ENCODE data around the gene SNTG2. TPM values are rescaled to one million over a fixed set of nuclear protein-coding genes. Genes with fewer than 3 reads are reported as not detected.

SNTG2 gene
- total and polyA plus RNA-seq, 2 of the 13 experiments (the other 11 are each of a cell fraction or from before 2014, with no cell fraction given): not detected

DNA sequence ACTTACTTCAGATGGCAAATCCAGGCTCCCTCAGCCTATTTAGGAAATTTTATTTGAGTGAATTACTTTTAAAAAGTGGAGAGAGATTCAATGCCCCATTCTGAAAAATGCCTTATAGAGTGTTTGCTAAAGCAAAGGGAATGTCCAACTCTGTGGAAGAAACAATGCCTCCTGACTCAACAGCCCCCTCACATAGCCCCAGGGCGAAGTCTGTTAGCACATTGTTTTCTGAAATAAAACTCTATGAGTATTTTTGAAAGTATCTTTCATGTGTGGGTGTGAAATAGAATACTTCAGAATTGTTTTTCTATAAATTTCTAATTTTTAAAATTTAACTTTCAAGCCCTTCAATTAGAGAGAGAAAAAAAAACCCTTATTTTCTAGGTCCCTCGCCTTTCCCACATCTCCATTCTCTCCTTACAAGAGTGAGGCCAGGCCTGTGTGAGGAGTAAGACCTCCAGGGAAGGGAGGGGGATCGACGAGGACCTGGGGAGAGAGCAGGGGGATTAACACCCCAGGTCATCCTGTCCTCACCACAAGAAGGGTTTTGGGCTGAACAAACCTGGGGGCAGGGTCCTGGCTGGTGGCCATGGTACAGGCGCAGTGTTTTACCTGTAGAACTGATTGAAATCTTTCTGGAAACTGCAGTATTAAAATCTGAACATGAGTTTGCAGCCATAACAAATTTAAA is 141.4 kb downstream of the SNTG2 start:
- no peak overlapping the region for H3K4me2 ChIP-seq (ENCODE audit: low read depth, low read length)
- 2% methylated on average over 5 of the region's 5 CpGs for WGBS (ENCODE audit: low lambda C conversion rate)
- no peak overlapping the region for H2AFZ ChIP-seq (ENCODE audit: low read length)
- no peak overlapping the region for H3K9ac ChIP-seq (ENCODE audit: insufficient read depth, low read depth, low read length)
- no peak for FAIRE-seq
- H3K79me2 ChIP-seq (ENCODE audit: insufficient read depth, low read length): no peaks in the 10 kb centered on the region
- no peaks in the 10 kb centered on the region for H4K20me1 ChIP-seq (ENCODE audit: insufficient read depth, low read length)
- no peak for ATAC-seq
- no peaks in the 10 kb centered on the region for H3K4me1 ChIP-seq (ENCODE audit: insufficient read depth, low read length)
- no peak overlapping the region for H3K27ac ChIP-seq (ENCODE audit: extremely low read length, insufficient read depth, low read length)
- DNase-seq (ENCODE audit: low spot score): no peak
- POLR2A ChIA-PET: no interaction called here
- no TSS peak for BruUV-seq (replicated peaks)
- TF ChIP-seq FOXA1 (IDR thresholded peaks at IDR 0.05) (no peak), FOXA1 (CRISPR knock-in tag; IDR thresholded peaks at IDR 0.05) (no peak), PLRG1 (conservative IDR thresholded peaks at IDR 0.05) (no peak), DNMT1 (CRISPR knock-in tag; IDR thresholded peaks at IDR 0.05) (no peak), SPEN (CRISPR knock-in tag; IDR thresholded peaks at IDR 0.05; ENCODE audit: low read depth) (no peak), ZNF737 (CRISPR knock-in tag; IDR thresholded peaks at IDR 0.05; ENCODE audit: borderline replicate concordance) (no peak), KDM4B (CRISPR knock-in tag; IDR thresholded peaks at IDR 0.05) (no peak), RARG (CRISPR knock-in tag; IDR thresholded peaks at IDR 0.05; ENCODE audit: low read depth) (no peak), ZFP90 (CRISPR knock-in tag; IDR thresholded peaks at IDR 0.05; ENCODE audit: borderline replicate concordance) (no peak), HIVEP1 (CRISPR knock-in tag; IDR thresholded peaks at IDR 0.05) (no peak), NONO (IDR thresholded peaks at IDR 0.05) (no peak), NONO (CRISPR knock-in tag; conservative IDR thresholded peaks at IDR 0.05) (no peak), ZSCAN22 (CRISPR knock-in tag; IDR thresholded peaks at IDR 0.05) (no peak), PITX1 (CRISPR knock-in tag; IDR thresholded peaks at IDR 0.05) (no peak), SNAI1 (CRISPR knock-in tag; IDR thresholded peaks at IDR 0.05; ENCODE audit: borderline replicate concordance) (no peak)
- TF ChIP-seq, protein P1, sequence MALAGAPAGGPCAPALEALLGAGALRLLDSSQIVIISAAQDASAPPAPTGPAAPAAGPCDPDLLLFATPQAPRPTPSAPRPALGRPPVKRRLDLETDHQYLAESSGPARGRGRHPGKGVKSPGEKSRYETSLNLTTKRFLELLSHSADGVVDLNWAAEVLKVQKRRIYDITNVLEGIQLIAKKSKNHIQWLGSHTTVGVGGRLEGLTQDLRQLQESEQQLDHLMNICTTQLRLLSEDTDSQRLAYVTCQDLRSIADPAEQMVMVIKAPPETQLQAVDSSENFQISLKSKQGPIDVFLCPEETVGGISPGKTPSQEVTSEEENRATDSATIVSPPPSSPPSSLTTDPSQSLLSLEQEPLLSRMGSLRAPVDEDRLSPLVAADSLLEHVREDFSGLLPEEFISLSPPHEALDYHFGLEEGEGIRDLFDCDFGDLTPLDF (CRISPR knock-in tag; IDR thresholded peaks at IDR 0.05): no peak
- TF ChIP-seq, protein P2, sequence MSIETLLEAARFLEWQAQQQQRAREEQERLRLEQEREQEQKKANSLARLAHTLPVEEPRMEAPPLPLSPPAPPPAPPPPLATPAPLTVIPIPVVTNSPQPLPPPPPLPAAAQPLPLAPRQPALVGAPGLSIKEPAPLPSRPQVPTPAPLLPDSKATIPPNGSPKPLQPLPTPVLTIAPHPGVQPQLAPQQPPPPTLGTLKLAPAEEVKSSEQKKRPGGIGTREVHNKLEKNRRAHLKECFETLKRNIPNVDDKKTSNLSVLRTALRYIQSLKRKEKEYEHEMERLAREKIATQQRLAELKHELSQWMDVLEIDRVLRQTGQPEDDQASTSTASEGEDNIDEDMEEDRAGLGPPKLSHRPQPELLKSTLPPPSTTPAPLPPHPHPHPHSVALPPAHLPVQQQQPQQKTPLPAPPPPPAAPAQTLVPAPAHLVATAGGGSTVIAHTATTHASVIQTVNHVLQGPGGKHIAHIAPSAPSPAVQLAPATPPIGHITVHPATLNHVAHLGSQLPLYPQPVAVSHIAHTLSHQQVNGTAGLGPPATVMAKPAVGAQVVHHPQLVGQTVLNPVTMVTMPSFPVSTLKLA (IDR thresholded peaks at IDR 0.05): no peak
- TF ChIP-seq, protein P3, sequence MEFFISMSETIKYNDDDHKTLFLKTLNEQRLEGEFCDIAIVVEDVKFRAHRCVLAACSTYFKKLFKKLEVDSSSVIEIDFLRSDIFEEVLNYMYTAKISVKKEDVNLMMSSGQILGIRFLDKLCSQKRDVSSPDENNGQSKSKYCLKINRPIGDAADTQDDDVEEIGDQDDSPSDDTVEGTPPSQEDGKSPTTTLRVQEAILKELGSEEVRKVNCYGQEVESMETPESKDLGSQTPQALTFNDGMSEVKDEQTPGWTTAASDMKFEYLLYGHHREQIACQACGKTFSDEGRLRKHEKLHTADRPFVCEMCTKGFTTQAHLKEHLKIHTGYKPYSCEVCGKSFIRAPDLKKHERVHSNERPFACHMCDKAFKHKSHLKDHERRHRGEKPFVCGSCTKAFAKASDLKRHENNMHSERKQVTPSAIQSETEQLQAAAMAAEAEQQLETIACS (CRISPR knock-in tag; IDR thresholded peaks at IDR 0.05): no peak
- TF ChIP-seq, protein P4, sequence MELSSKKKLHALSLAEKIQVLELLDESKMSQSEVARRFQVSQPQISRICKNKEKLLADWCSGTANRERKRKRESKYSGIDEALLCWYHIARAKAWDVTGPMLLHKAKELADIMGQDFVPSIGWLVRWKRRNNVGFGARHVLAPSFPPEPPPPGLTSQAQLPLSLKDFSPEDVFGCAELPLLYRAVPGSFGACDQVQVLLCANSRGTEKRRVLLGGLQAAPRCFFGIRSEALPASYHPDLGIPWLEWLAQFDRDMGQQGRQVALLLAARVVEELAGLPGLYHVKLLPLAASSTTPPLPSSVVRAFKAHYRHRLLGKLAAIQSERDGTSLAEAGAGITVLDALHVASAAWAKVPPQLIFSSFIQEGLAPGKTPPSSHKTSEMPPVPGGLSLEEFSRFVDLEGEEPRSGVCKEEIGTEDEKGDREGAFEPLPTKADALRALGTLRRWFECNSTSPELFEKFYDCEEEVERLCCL (CRISPR knock-in tag; IDR thresholded peaks at IDR 0.05; ENCODE audit: borderline replicate concordance): no peak
- no peaks in the 10 kb centered on the region for H3K36me3 ChIP-seq (replicated peaks in 1 of 2; ENCODE audit: control insufficient read depth in 1 of 2, insufficient read depth in 2 of 2, low read length in 2 of 2)
- peaks cover 0 to 29% of the 10 kb centered on the region in 2 experiments; a peak in 4 of 5 replicates for H3K27me3 ChIP-seq (ENCODE audit: control insufficient read depth in 1 of 2, insufficient read depth in 2 of 2, low read length in 2 of 2)
- in situ Hi-C loops (cut with HindIII; ENCODE audit: extremely low pct_ligation_motif_present, low pct_unique_long_range_greater_than_20kb) (no loop called here), intact Hi-C loops (cut with micrococcal nuclease; ENCODE audit: unreplicated experiment) (no loop called here)
- no peak overlapping the region for H3K4me3 ChIP-seq (replicated peaks in 1 of 3; ENCODE audit: insufficient read depth in 1 of 3, low read depth in 2 of 3, low read length in 3 of 3)
- CTCF ChIA-PET (ENCODE audit: low intra/inter-chr PET ratio, low total read pairs): no interaction called here
- no peaks in the 10 kb centered on the region for H3K9me3 ChIP-seq (ENCODE audit: low read length)
